HG03060 (cell line): ENCODE results near the gene MRPL32.

Experiments used
- ATAC-seq: cut with Tn5 transposase; IDR thresholded peaks from one replicate; pipeline ENCODE4 v1.9.1; 2021; ENCODE audit warnings: low read depth, moderate number of reproducible peaks; ENCODE audit not compliant: unreplicated experiment

MRPL32 gene

GRCh38 chr7:42925630-42926029, 6.5 kb upstream of the MRPL32 start:
- ATAC-seq: no peak

- ATAC-seq: no peak
These were observed 6.0 kb upstream of the MRPL32 start for GRCh38 chr7:42926204-42926603.

DNA sequence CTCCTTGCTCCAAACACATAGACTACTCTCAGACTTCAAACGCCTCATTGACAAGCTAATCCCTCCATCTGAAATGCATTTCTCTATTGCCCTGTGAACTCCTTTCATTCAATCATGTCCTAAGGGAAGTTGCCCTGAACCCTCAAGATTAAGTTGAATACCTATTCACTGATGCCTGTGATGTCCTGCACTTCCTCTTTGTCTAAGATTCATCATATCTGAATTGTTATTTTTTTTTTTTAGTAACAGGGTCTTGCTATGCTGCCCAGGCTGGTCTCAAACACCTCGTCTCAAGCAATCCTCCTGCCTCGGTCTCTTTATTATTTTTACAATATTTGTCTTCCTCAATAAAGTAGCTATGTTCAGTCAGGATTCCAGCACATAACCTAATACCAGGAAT, 3.4 kb upstream of the MRPL32 start:
- no peak for ATAC-seq

GRCh38 chr7:42929449-42929848, 2.7 kb upstream of the MRPL32 start:
- no peak for ATAC-seq

DNA sequence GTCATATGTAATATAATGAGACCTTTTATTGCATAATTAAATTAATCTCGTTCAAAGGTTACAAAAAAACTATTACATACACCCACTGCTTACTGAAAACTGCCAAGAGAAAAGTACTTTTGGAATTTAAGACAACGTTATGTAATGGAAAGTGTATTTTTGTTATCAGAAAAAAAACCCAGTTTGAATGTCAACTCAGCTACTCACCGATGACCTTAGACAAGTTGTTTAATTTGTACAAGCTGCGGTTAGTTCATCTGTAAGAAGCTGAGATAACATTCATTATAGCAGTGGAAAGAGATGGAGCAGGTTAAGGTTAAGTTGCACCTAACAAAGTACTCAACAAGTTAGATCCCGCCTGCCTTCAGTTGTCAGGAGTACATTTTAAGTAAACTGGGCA, 1.3 kb upstream of the MRPL32 start:
- no peak for ATAC-seq

DNA sequence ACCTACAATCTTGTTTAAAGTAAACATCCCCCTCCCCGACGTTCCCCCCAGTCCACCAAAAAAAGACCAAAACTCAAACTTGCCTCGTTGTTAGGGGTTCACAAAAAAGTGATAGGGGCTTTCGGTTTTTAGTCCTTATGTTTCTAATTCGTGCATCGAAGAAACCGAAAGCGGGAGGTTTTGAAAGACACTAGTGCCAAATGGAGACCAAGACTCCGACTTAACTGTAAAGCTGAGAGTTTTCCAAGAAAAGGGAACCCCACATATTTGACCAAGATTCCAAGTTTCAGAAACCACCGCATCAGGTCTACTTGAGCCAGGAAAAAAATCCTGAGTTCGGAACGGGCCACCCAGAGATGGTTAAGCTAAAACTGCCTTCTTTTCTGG, 736 bp upstream of the MRPL32 start:
- no peak for ATAC-seq

- no peak for ATAC-seq
These were observed 825 bp downstream of the MRPL32 start for GRCh38 chr7:42932811-42933591.

- no peak for ATAC-seq
These were observed 2.1 kb downstream of the MRPL32 start for GRCh38 chr7:42934291-42934690.

GRCh38 chr7:42935861-42936260, 3.7 kb downstream of the MRPL32 start:
- no peak for ATAC-seq

- ATAC-seq: no peak
These were observed 7.5 kb downstream of the MRPL32 start for GRCh38 chr7:42939457-42940240.

GRCh38 chr7:42940985-42941847, 9.0 kb downstream of the MRPL32 start:
- no peak for ATAC-seq

- ATAC-seq: no peak
These were observed 13.8 kb downstream of the MRPL32 start for GRCh38 chr7:42945821-42946626.

GRCh38 chr7:42946627-42946950, 14.4 kb downstream of the MRPL32 start:
- no peak for ATAC-seq

- no peak for ATAC-seq
These were observed 15.3 kb downstream of the MRPL32 start for GRCh38 chr7:42947521-42947920.

DNA sequence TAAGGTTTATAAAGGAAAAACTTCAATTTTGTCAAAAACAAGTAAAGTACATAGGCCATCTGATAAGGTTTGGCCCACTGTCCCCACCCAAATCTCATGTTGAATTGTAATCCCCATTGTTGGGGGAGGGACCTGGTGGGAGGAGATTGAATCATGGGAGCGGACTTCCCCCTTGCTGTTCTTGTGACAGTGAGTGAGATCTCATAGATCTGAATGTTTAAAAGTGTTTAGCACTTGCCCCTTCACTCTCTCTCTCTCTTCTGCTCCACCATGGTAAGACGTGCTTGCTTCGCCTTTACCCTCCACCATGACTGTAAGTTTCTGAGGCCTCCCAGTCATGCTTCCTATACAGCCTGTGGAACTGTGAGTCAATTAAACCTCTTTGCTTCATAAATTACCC, 18.2 kb downstream of the MRPL32 start:
- no peak for ATAC-seq

DNA sequence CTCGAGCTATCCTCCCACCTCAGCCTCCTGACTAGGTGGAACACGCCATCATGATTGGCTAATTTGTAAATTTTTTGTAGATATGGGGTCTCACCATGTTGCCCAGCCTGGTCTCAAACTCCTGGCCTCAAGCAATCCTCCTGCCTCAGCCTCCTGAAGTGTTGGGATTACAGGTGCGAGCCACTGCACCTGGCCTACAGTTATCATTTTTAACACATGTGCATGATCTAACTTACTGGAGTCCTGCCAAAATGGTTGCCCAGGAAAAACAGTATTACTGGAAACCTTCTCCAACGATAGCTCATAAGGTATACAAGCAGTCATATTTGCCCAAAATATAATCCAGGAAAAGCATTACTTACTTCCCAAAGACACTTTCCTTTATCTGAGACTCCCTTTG, 20.2 kb downstream of the MRPL32 start:
- ATAC-seq: no peak

- no peak for ATAC-seq
These were observed 21.8 kb downstream of the MRPL32 start for GRCh38 chr7:42953994-42954393.

DNA sequence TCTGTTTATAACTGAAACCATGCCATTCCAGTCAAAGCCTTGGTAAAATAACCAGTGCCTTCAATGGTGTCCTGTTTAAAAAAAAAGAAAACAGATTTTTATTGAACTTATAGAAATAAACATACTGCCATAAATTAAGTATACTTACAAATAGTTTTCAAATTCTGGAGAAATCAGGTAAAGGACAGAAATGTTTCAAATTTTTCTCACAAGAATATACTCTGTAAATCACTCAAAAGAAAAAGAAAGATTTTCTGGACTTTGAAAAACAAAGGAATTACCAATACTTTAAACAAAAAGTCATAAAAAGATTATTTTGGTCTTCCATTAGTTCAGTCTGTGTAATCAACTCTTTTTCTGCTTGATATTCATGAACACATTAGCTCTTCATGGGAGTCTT, 23.9 kb downstream of the MRPL32 start:
- no peak for ATAC-seq

- no peak for ATAC-seq
These were observed 27.4 kb downstream of the MRPL32 start for GRCh38 chr7:42959549-42959948.

- no peak for ATAC-seq
These were observed 28.6 kb downstream of the MRPL32 start for GRCh38 chr7:42960762-42961161.
